Measurements from ENCODE around the gene TEK.

GRCh38 chr9:27129221-27129620 lies 20.2 kb downstream of the TEK start:
- TF ChIP-seq CTCF (IDR thresholded peaks at IDR 0.05) (no peak), POLR2AphosphoS5 (IDR thresholded peaks at IDR 0.05) (no peak), POLR2A (IDR thresholded peaks at IDR 0.05) (no peak), EP300 (IDR thresholded peaks at IDR 0.05) (no peak)
